SU-DHL-6 (cell line): ENCODE data around the gene EXOC2.

ENCODE experiments used
- CTCF ChIP-seq: fragments of 200-600 bp; sonication (generic); IDR thresholded peaks from one replicate; pipeline ENCODE4 v1.5.1; 2017; ENCODE audit warnings: antibody characterized with exemption, mild to moderate bottlenecking, low read length, moderate library complexity; ENCODE audit not compliant: insufficient read depth, poor library complexity, severe bottlenecking
- EZH2phosphoT487 ChIP-seq: fragments of 200-600 bp; sonication (generic), shearing (Covaris generic); conservative IDR thresholded peaks from 2 replicates; pipeline ENCODE4 v1.6.1; 2018; ENCODE audit warnings: mild to moderate bottlenecking, antibody characterized with exemption, low read length, moderate library complexity, mixed read lengths

- TF ChIP-seq CTCF (no peak), EZH2phosphoT487 (no peak)
These were observed 244.5 kb downstream of the EXOC2 start for GRCh38 chr6:448296-449056.
